Heart right ventricle (tissue), 16 donors: ENCODE results near the gene MICA. TPM values are rescaled to one million over a fixed set of nuclear protein-coding genes. Genes with fewer than 3 reads are reported as not detected.

Experiments
- ATAC-seq, 8 donors: fragments of 200-7000 bp; cut with Tn5 transposase; one replicate each; pipeline ENCODE4 v1.9.1; 2020; ENCODE audit warnings: mild to moderate bottlenecking in 8 of 8, moderate library complexity in 8 of 8, moderate number of reproducible peaks in 1 of 8
- DNase-seq, 2 donors: peaks; one replicate each; pipeline ENCODE4 v3.0.0-alpha.2; 2020
- H3K27ac ChIP-seq, 10 donors: fragments of 200-600 bp; sonication (generic) in 2 of 10; one replicate each; pipeline versions ENCODE4 v1.5.0 to v1.8.0; 2020 to 2022; ENCODE audit warnings: mild to moderate bottlenecking in 3 of 10
- H3K27me3 ChIP-seq, 7 donors: fragments of 200-600 bp; one replicate each; pipeline ENCODE4 v1.8.0; 2021 to 2022; ENCODE audit warnings: mild to moderate bottlenecking in 2 of 7
- H3K36me3 ChIP-seq, 9 donors: fragments of 200-600 bp; sonication (generic) in 1 of 9; one replicate each; pipeline versions ENCODE4 v1.5.0 to v1.8.0; 2020 to 2022; ENCODE audit warnings: mild to moderate bottlenecking in 2 of 9
- H3K4me1 ChIP-seq, 9 donors: fragments of 200-600 bp; sonication (generic) in 1 of 9; one replicate each; pipeline versions ENCODE4 v1.5.0 to v1.8.0; 2020 to 2022; ENCODE audit warnings: mild to moderate bottlenecking in 4 of 9
- H3K4me3 ChIP-seq, 10 donors: fragments of 200-600 bp; sonication (generic) in 2 of 10; one replicate each; pipeline versions ENCODE4 v1.5.0 to v1.8.0; 2020 to 2022; ENCODE audit warnings: mild to moderate bottlenecking in 7 of 10, moderate library complexity in 2 of 10
- H3K9me3 ChIP-seq, 11 donors: fragments of 200-600 bp in 10 of 11; sonication (generic) in 2 of 11; one replicate each; pipeline versions ENCODE4 v1.5.0 to v1.8.0; 2013 to 2022; ENCODE audit warnings: mild to moderate bottlenecking in 2 of 11, control low read depth in 1 of 11, moderate library complexity in 1 of 11
- CTCF ChIP-seq, 9 donors: fragments of 200-600 bp; sonication (generic) in 2 of 9; IDR thresholded peaks; one replicate each; pipeline versions ENCODE4 v1.5.0 to v1.8.0; 2021 to 2022; ENCODE audit warnings: antibody characterized with exemption in 9 of 9, mild to moderate bottlenecking in 5 of 9, moderate library complexity in 1 of 9
- whole genome bisulfite sequencing, 2 donors: extraction: QIAGEN DNeasy Blood & Tissue Kit; methylation state at CpG; one replicate each; pipeline ENCODE4 v1.1.7; 2013; ENCODE audit warnings: inconsistent platforms in 1 of 2; 5-methylcytosine and 5-hydroxymethylcytosine counted together
- intact Hi-C, 10 donors: fragments of 100-400 bp; cut with DNase I; formaldehyde crosslinking; loops; one replicate each; pipeline versions ENCODE4 v1.11.1 to v1.14.2; 2022
- polyA plus RNA-seq, 2 donors: library from polyadenylated mRNA; stranded (reverse); fragments of 200-250 nt; gene quantifications; one replicate each; pipeline ENCODE4 v1.2.3, GENCODE V29; 2013
- total RNA-seq, 10 donors: library from RNA; stranded (reverse); fragmentation: NEBNext Ultra II Directional in 3 of 10; extraction: Animal tissue kit (Norgen Biotek cat#: 25700) in 3 of 10; gene quantifications; one replicate each; pipeline versions ENCODE4 v1.2.1 to v1.2.4, GENCODE V29; 2021 to 2023
- donor health status: Arrhythmogenic right ventricular cardiomyopathy.
- donor health status: ischemic (EF 13 %, LVEDD 7.1; RV severe dilation, severe dysfunction).
- donor health status: healthy with polysubstance abuse.
- donor health status: DM: no; HTN: yes; CAD: no.
- donor health status: DM: no; HTN: no; CAD: no.
- donor health status: ischemic (EF 25% LVEDD 6.9; RV normal size, moderate dysfunction).
- donor health status: ischemic (EF 25% LVEDD 5.7; RV mildly dilated, moderate dysfunction).
- donor health status: healthy.
- donor health status: DM: yes; HTN: yes; CAD: no.
- donor health status: Ischemic cardiomyopathy.
- donor health status: ischemic (EF 35%, LVEDD 5.7; RV mildly dilated, moderate dysfunction).
- donor health status: nonischemic (EF 11% LVEDD 7.7; RV severe dilation, severe dysfunction).
- donor health status: DM: yes; HTN: yes; CAD: no.
- donor health status: PGD.
- donor health status: ischemic (EF 29% LVEDD 5.4; RV normal size, mild dysfunction).
- donor health status: nonischemic (EF 23%, LVEDD 6.1; RV moderate dilation, normal function).

Gene MICA
- total and polyA plus RNA-seq, 12 donors, result 3.2 to 36.0 (median 9.1) TPM

- TF ChIP-seq CTCF (IDR thresholded peaks at IDR 0.05), result no peak
- peaks cover 0 to 13% (median 0%) of the 10 kb centered on the region in 11 donors for H3K9me3 ChIP-seq
- peaks cover 0 to 65% (median 19%) of the 10 kb centered on the region in 9 donors for H3K36me3 ChIP-seq
- no peak overlapping the region for H3K4me3 ChIP-seq
- H3K4me1 ChIP-seq, result peaks cover 0 to 4% (median 0%) of the 10 kb centered on the region in 9 donors
- WGBS, 2 donors, result 91 to 92% methylated on average over 5 of the region's 5 CpGs
- intact Hi-C loops, result no loop called here
- H3K27me3 ChIP-seq, result no peaks in the 10 kb centered on the region
- ATAC-seq (no peak), DNase-seq (no peak)
- no peak overlapping the region for H3K27ac ChIP-seq
These were observed 13.1 kb downstream of the MICA start for GRCh38 chr6:31416394-31417014.

- H3K4me1 ChIP-seq, result no peaks in the 10 kb centered on the region
- peaks cover 0 to 13% (median 0%) of the 10 kb centered on the region in 11 donors for H3K9me3 ChIP-seq
- no peak for TF ChIP-seq CTCF (IDR thresholded peaks at IDR 0.05)
- no peak for DNase-seq
- no peak overlapping the region for H3K4me3 ChIP-seq
- WGBS, 2 donors, result 87% methylated on average over 3 of the region's 3 CpGs
- H3K27ac ChIP-seq, result no peak overlapping the region
- ATAC-seq, result no peak
- H3K27me3 ChIP-seq, result no peaks in the 10 kb centered on the region
- intact Hi-C loops, result no loop called here
- peaks cover 0 to 47% (median 10%) of the 10 kb centered on the region in 9 donors for H3K36me3 ChIP-seq
These were observed 14.9 kb downstream of the MICA start for GRCh38 chr6:31418251-31418650.

GRCh38 chr6:31419842-31420241 lies 16.4 kb downstream of the MICA start:
- no peaks in the 10 kb centered on the region for H3K4me1 ChIP-seq
- WGBS, 2 donors, result 35 to 38% methylated on average over 2 of the region's 2 CpGs
- peaks cover 0 to 31% (median 10%) of the 10 kb centered on the region in 9 donors for H3K36me3 ChIP-seq
- intact Hi-C loops, result no loop called here
- no peak overlapping the region for H3K27ac ChIP-seq
- no peak for TF ChIP-seq CTCF (IDR thresholded peaks at IDR 0.05)
- DNase-seq, result no peak
- no peaks in the 10 kb centered on the region for H3K27me3 ChIP-seq
- ATAC-seq, result no peak
- no peak overlapping the region for H3K4me3 ChIP-seq
- peaks cover 0 to 13% (median 0%) of the 10 kb centered on the region in 11 donors for H3K9me3 ChIP-seq

- Histone ChIP-seq H3K4me3 (no peak overlapping the region), H3K36me3 (peaks cover 0 to 24% (median 10%) of the 10 kb centered on the region in 9 donors), H3K4me1 (no peaks in the 10 kb centered on the region), H3K27ac (no peak overlapping the region), H3K27me3 (no peaks in the 10 kb centered on the region), H3K9me3 (peaks cover 0 to 13% (median 0%) of the 10 kb centered on the region in 11 donors)
- DNase-seq, result no peak
- ATAC-seq, result no peak
- 92% methylated on average over 2 of the region's 2 CpGs for WGBS, 2 donors
- intact Hi-C loops, result no loop called here
- TF ChIP-seq CTCF (IDR thresholded peaks at IDR 0.05), result no peak
These were observed 17.2 kb downstream of the MICA start for GRCh38 chr6:31420546-31420945.
